Mesendoderm (in vitro differentiated cells): ENCODE results near the gene CD248.

Experiments used
- DNase-seq: peaks from one replicate; pipeline ENCODE4 v3.0.0; 2013
- H2AK5ac ChIP-seq: 2 replicates; pipeline ENCODE4 v1.6.1; 2013; ENCODE audit warnings: low read length, inconsistent platforms
- H2BK120ac ChIP-seq: 2 replicates; pipeline ENCODE4 v1.6.1; 2013; ENCODE audit warnings: low read depth, mild to moderate bottlenecking, low read length, moderate library complexity, mixed read lengths
- H2BK15ac ChIP-seq: replicated peaks from 2 replicates; pipeline ENCODE4 v1.6.1; 2013; ENCODE audit warnings: low read depth, mild to moderate bottlenecking, moderate library complexity
- H2BK5ac ChIP-seq: 2 replicates; pipeline ENCODE4 v1.6.1; 2013; ENCODE audit warnings: low read length, inconsistent platforms
- H3K18ac ChIP-seq: 2 replicates; pipeline ENCODE4 v1.6.1; 2013; ENCODE audit warnings: mild to moderate bottlenecking, low read length, mixed read lengths
- H3K23ac ChIP-seq: one replicate; pipeline ENCODE4 v1.6.1; 2013; ENCODE audit warnings: low read length
- H3K27ac ChIP-seq: 2 replicates; pipeline ENCODE4 v1.5.1; 2013; ENCODE audit warnings: low read depth, mild to moderate bottlenecking, inconsistent platforms, low read length, moderate library complexity
- H3K27me3 ChIP-seq: 2 replicates; pipeline ENCODE4 v1.6.1; 2013; ENCODE audit warnings: low read length, control low read depth, mild to moderate bottlenecking, inconsistent platforms; ENCODE audit not compliant: insufficient read depth, poor library complexity
- H3K36me3 ChIP-seq: 2 replicates; pipeline ENCODE4 v1.6.1; 2013; ENCODE audit warnings: low read length, inconsistent platforms; ENCODE audit not compliant: control insufficient read depth, insufficient read depth
- H3K4ac ChIP-seq: one replicate; pipeline ENCODE4 v1.6.1; 2013; ENCODE audit warnings: low read depth, mild to moderate bottlenecking, low read length, moderate library complexity
- H3K4me1 ChIP-seq: 2 replicates; pipeline ENCODE4 v1.6.1; 2013; ENCODE audit warnings: low read depth, low read length, inconsistent platforms; ENCODE audit not compliant: control insufficient read depth
- H3K4me2 ChIP-seq: 2 replicates; pipeline ENCODE4 v1.6.1; 2013; ENCODE audit warnings: low read length
- H3K4me3 ChIP-seq: 2 replicates; pipeline ENCODE4 v1.5.1; 2013; ENCODE audit warnings: mild to moderate bottlenecking, low read length
- H3K56ac ChIP-seq: one replicate; pipeline ENCODE4 v1.6.1; 2013; ENCODE audit warnings: low read length
- H3K79me1 ChIP-seq: 2 replicates; pipeline ENCODE4 v1.6.1; 2013; ENCODE audit warnings: low read length, inconsistent platforms
- H3K79me2 ChIP-seq: 2 replicates; pipeline ENCODE4 v1.6.1; 2013; ENCODE audit warnings: mild to moderate bottlenecking, low read length; ENCODE audit not compliant: control insufficient read depth, insufficient read depth
- H3K9ac ChIP-seq: 2 replicates; pipeline ENCODE4 v1.6.1; 2013; ENCODE audit warnings: low read length, inconsistent platforms
- H4K5ac ChIP-seq: one replicate; pipeline ENCODE4 v1.6.1; 2013; ENCODE audit warnings: low read length
- H4K8ac ChIP-seq: one replicate; pipeline ENCODE4 v1.6.1; 2013; ENCODE audit warnings: low read depth, mild to moderate bottlenecking, control low read depth, low read length, moderate library complexity
- WGBS: extraction: QIAGEN DNeasy Blood & Tissue Kit; methylation state at CpG from one replicate; pipeline ENCODE4 v1.1.7; 2013; ENCODE audit warnings: low lambda C conversion rate, missing lambda C conversion rate; ENCODE audit not compliant: insufficient coverage; ENCODE audit errors: extremely low coverage; 5-methylcytosine and 5-hydroxymethylcytosine counted together

The CD248 gene

GRCh38 chr11:66343176-66343575 lies 26.3 kb upstream of the CD248 start:
- Histone ChIP-seq H3K79me2 (peaks cover 14% of the 10 kb centered on the region), H2BK5ac (no peak overlapping the region), H3K4ac (no peak overlapping the region), H2BK15ac (no peak overlapping the region), H3K27ac (no peak overlapping the region), H3K36me3 (peaks cover 9% of the 10 kb centered on the region), H2BK120ac (no peak overlapping the region), H3K27me3 (no peaks in the 10 kb centered on the region), H3K4me3 (no peak overlapping the region), H3K9ac (no peak overlapping the region), H3K23ac (no peak overlapping the region), H3K4me2 (no peak overlapping the region), H4K5ac (no peak overlapping the region), H4K8ac (no peak overlapping the region), H3K79me1 (peaks cover 18% of the 10 kb centered on the region), H3K4me1 (no peaks in the 10 kb centered on the region), H3K18ac (no peak overlapping the region), H3K56ac (no peak overlapping the region), H2AK5ac (no peak overlapping the region)
- no peak for DNase-seq
- no CpG with 5 or more reads among the region's 8 CpGs for WGBS

- Histone ChIP-seq H4K8ac (no peak overlapping the region), H2AK5ac (no peak overlapping the region), H3K27ac (no peak overlapping the region), H3K79me2 (peaks cover 14% of the 10 kb centered on the region), H3K23ac (no peak overlapping the region), H3K4me1 (no peaks in the 10 kb centered on the region), H3K79me1 (peaks cover 18% of the 10 kb centered on the region), H2BK15ac (no peak overlapping the region), H3K4me3 (no peak overlapping the region), H4K5ac (no peak overlapping the region), H3K27me3 (no peaks in the 10 kb centered on the region), H2BK5ac (no peak overlapping the region), H2BK120ac (no peak overlapping the region), H3K9ac (no peak overlapping the region), H3K4me2 (no peak overlapping the region), H3K36me3 (peaks cover 9% of the 10 kb centered on the region), H3K4ac (no peak overlapping the region), H3K18ac (no peak overlapping the region), H3K56ac (no peak overlapping the region)
- WGBS, result no CpG with 5 or more reads among the region's 21 CpGs
- no peak for DNase-seq
Observed at GRCh38 chr11:66341502-66342126, 24.8 kb upstream of the CD248 start.

GRCh38 chr11:66340596-66341501 lies 24.0 kb upstream of the CD248 start:
- H3K79me1 ChIP-seq, result peaks cover 18% of the 10 kb centered on the region
- H4K8ac ChIP-seq, result no peak overlapping the region
- H2BK120ac ChIP-seq, result no peak overlapping the region
- no peak for DNase-seq
- no peak overlapping the region for H2BK5ac ChIP-seq
- H3K27ac ChIP-seq, result no peak overlapping the region
- WGBS, result no CpG with 5 or more reads among the region's 28 CpGs
- H3K36me3 ChIP-seq, result peaks cover 9% of the 10 kb centered on the region
- H2AK5ac ChIP-seq, result no peak overlapping the region
- no peak overlapping the region for H4K5ac ChIP-seq
- no peak overlapping the region for H2BK15ac ChIP-seq
- H3K4me2 ChIP-seq, result no peak overlapping the region
- H3K4ac ChIP-seq, result no peak overlapping the region
- H3K4me1 ChIP-seq, result no peaks in the 10 kb centered on the region
- peaks cover 14% of the 10 kb centered on the region for H3K79me2 ChIP-seq
- no peak overlapping the region for H3K4me3 ChIP-seq
- no peak overlapping the region for H3K23ac ChIP-seq
- no peak overlapping the region for H3K9ac ChIP-seq
- no peak overlapping the region for H3K56ac ChIP-seq
- H3K27me3 ChIP-seq, result no peaks in the 10 kb centered on the region
- H3K18ac ChIP-seq, result no peak overlapping the region

DNA sequence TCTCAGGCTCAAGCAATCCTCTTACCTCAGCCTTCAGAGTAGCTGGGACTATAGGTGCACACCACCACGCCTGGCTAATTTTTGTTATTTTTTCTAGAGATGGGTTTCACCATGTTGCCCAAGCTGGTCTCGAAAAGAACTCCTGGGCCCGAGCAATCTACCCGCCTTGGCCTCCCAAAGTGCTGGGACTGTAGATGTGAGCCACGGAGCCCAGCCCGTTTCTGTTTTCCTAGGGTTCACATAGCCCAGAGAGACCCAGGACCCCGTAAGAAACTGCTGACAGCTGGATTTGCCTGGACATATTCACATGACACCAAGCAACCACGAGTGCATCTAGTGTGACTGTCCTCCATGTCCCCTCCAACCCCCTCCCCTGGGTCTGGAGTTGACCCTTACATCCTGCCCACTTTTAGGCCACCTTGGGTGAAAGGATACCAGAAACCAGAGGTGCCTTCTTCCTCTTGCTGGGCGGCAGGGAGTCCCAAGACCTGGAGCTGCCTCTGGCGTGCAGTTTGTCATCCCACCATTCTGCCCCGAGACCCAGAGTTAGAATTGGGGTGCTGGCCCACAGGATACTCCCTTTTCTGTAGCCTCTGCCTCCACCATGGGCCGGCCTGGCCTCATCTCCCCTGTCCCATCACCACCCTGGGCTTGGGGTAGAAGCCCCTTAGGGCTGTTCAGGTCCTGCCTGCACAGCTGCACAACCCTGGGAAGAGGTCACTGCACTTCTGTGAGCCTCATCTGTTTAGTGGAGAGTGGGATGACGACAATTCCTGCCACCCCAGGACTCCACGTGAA lies 23.0 kb upstream of the CD248 start:
- Histone ChIP-seq H2BK15ac (no peak overlapping the region), H3K27ac (no peak overlapping the region), H2AK5ac (no peak overlapping the region), H3K56ac (no peak overlapping the region), H3K4me1 (peaks cover 2% of the 10 kb centered on the region), H3K79me2 (peaks cover 14% of the 10 kb centered on the region), H3K9ac (no peak overlapping the region), H2BK120ac (no peak overlapping the region), H3K4ac (no peak overlapping the region), H3K79me1 (peaks cover 18% of the 10 kb centered on the region), H4K5ac (no peak overlapping the region), H3K36me3 (peaks cover 9% of the 10 kb centered on the region), H3K18ac (no peak overlapping the region), H3K4me2 (no peak overlapping the region), H3K27me3 (no peaks in the 10 kb centered on the region), H3K4me3 (no peak overlapping the region), H2BK5ac (no peak overlapping the region), H3K23ac (no peak overlapping the region), H4K8ac (no peak overlapping the region)
- DNase-seq, result no peak
- no CpG with 5 or more reads among the region's 14 CpGs for WGBS

GRCh38 chr11:66339162-66339675 lies 22.4 kb upstream of the CD248 start:
- H3K4me3 ChIP-seq, result no peak overlapping the region
- no peak overlapping the region for H4K5ac ChIP-seq
- no peak overlapping the region for H2AK5ac ChIP-seq
- H3K23ac ChIP-seq, result no peak overlapping the region
- H2BK120ac ChIP-seq, result no peak overlapping the region
- no peak overlapping the region for H2BK5ac ChIP-seq
- no peak overlapping the region for H2BK15ac ChIP-seq
- peaks cover 9% of the 10 kb centered on the region for H3K36me3 ChIP-seq
- peaks cover 14% of the 10 kb centered on the region for H3K79me1 ChIP-seq
- peaks cover 2% of the 10 kb centered on the region for H3K4me1 ChIP-seq
- no peak for DNase-seq
- H4K8ac ChIP-seq, result no peak overlapping the region
- H3K27ac ChIP-seq, result no peak overlapping the region
- H3K79me2 ChIP-seq, result peaks cover 8% of the 10 kb centered on the region
- H3K4ac ChIP-seq, result no peak overlapping the region
- no peak overlapping the region for H3K9ac ChIP-seq
- WGBS, result no CpG with 5 or more reads among the region's 6 CpGs
- H3K27me3 ChIP-seq, result no peaks in the 10 kb centered on the region
- no peak overlapping the region for H3K18ac ChIP-seq
- H3K56ac ChIP-seq, result no peak overlapping the region
- H3K4me2 ChIP-seq, result no peak overlapping the region
